Tibial nerve (tissue), 4 donors: ENCODE results near the gene ETV4. TPM values are rescaled to one million over a fixed set of nuclear protein-coding genes. Genes with fewer than 3 reads are reported as not detected.
A peak's percentile ranks its signal among the peaks of the same experiment; 100 is the strongest.

Source experiments
- DNase-seq, 2 donors: peaks; one replicate each; pipeline ENCODE4 v3.0.0-alpha.2; 2019; ENCODE audit warnings: low spot score in 2 of 2
- H3K27ac ChIP-seq, 4 donors: fragments of 200-600 bp; sonication (generic) in 3 of 4; one replicate each; pipeline ENCODE4 v1.5.1; 2017 to 2019; ENCODE audit warnings: mild to moderate bottlenecking in 1 of 4
- H3K27me3 ChIP-seq, 2 donors: fragments of 200-600 bp; sonication (generic) in 1 of 2; one replicate each; pipeline versions ENCODE4 v1.5.1 to v1.6.0; 2017 to 2019
- H3K36me3 ChIP-seq, 3 donors: fragments of 200-600 bp; sonication (generic); one replicate each; pipeline ENCODE4 v1.5.1; 2018 to 2019
- H3K4me1 ChIP-seq, 4 donors: fragments of 200-600 bp; sonication (generic) in 3 of 4; one replicate each; pipeline ENCODE4 v1.5.1; 2017 to 2019
- H3K4me3 ChIP-seq, 4 donors: fragments of 200-600 bp; sonication (generic) in 3 of 4; one replicate each; pipeline ENCODE4 v1.5.1; 2017 to 2019; ENCODE audit warnings: mild to moderate bottlenecking in 1 of 4, moderate library complexity in 1 of 4
- H3K9me3 ChIP-seq, 4 donors: fragments of 200-600 bp; sonication (generic) in 3 of 4; one replicate each; pipeline ENCODE4 v1.5.1; 2017 to 2019
- CTCF ChIP-seq, 5 experiments: fragments of 200-600 bp in 3 of 5; fragments of 450-650 bp in 2 of 5; sonication (generic) in 3 of 5; IDR thresholded peaks; one replicate each; pipeline ENCODE4 v1.5.1; 2016 to 2019; ENCODE audit warnings: antibody characterized with exemption in 5 of 5, mild to moderate bottlenecking in 3 of 5, moderate library complexity in 2 of 5
- EP300 ChIP-seq, 2 donors: sonication (generic); formaldehyde crosslinking; IDR thresholded peaks; one replicate each; pipeline ENCODE4 v1.6.1; 2017; ENCODE audit warnings: antibody characterized with exemption in 2 of 2, mild to moderate bottlenecking in 1 of 2
- POLR2A ChIP-seq, 2 donors: fragments of 450-650 bp; IDR thresholded peaks; one replicate each; pipeline ENCODE4 v1.6.1; 2017; ENCODE audit warnings: antibody characterized with exemption in 2 of 2, mild to moderate bottlenecking in 2 of 2, moderate library complexity in 2 of 2
- WGBS, 2 donors: methylation state at CpG; one replicate each; pipeline ENCODE4 v1.1.5; 2018; 5-methylcytosine and 5-hydroxymethylcytosine counted together
- total RNA-seq, 4 donors: library from RNA; depleted of rRNA; stranded (reverse); fragments of >200 nt; gene quantifications; one replicate each; pipeline ENCODE4 v1.1.0, GENCODE V29; 2016

ETV4 gene
- total RNA-seq, 4 donors from 2014 or later = 1.5 to 5.1 (median 3.8) TPM

- H3K9me3 ChIP-seq = no peaks in the 10 kb centered on the region
- H3K4me1 ChIP-seq = peaks cover 0 to 53% (median 17%) of the 10 kb centered on the region in 4 donors
- no peaks in the 10 kb centered on the region for H3K27me3 ChIP-seq
- no peaks in the 10 kb centered on the region for H3K36me3 ChIP-seq
- no peak overlapping the region for H3K4me3 ChIP-seq
- WGBS, 2 donors = 66 to 78% methylated on average over 4 of the region's 4 CpGs
- TF ChIP-seq EP300 (IDR thresholded peaks at IDR 0.05) = no peak
- TF ChIP-seq POLR2A (IDR thresholded peaks at IDR 0.05) = no peak
- no peak for TF ChIP-seq CTCF (IDR thresholded peaks at IDR 0.05)
- peak overlapping the region in 2 of 4 donors; percentile 19 to 57 for H3K27ac ChIP-seq
- DNase-seq = no peak
These were observed 35.5 kb upstream of the ETV4 start for GRCh38 chr17:43581613-43582012.

GRCh38 chr17:43581130-43581529 is 35.0 kb upstream of the ETV4 start:
- DNase-seq = no peak
- H3K9me3 ChIP-seq = no peaks in the 10 kb centered on the region
- no peaks in the 10 kb centered on the region for H3K36me3 ChIP-seq
- TF ChIP-seq CTCF (IDR thresholded peaks at IDR 0.05) (no peak), EP300 (IDR thresholded peaks at IDR 0.05) (no peak), POLR2A (IDR thresholded peaks at IDR 0.05) (no peak)
- H3K27ac ChIP-seq = peak overlapping the region in 2 of 4 donors; percentile 19 to 57
- H3K4me1 ChIP-seq = peaks cover 0 to 53% (median 17%) of the 10 kb centered on the region in 4 donors
- no peaks in the 10 kb centered on the region for H3K27me3 ChIP-seq
- H3K4me3 ChIP-seq = no peak overlapping the region
- WGBS, 2 donors = 43 to 59% methylated on average over 4 of the region's 4 CpGs

- no peak for DNase-seq
- TF ChIP-seq CTCF (IDR thresholded peaks at IDR 0.05) = no peak
- no peak for TF ChIP-seq POLR2A (IDR thresholded peaks at IDR 0.05)
- Histone ChIP-seq H3K27ac (peak overlapping the region in 2 of 4 donors; percentile 68 to 73), H3K4me1 (peaks cover 0 to 50% (median 17%) of the 10 kb centered on the region in 4 donors), H3K9me3 (no peaks in the 10 kb centered on the region), H3K4me3 (no peak overlapping the region), H3K27me3 (no peaks in the 10 kb centered on the region), H3K36me3 (no peaks in the 10 kb centered on the region)
- 79% methylated on average over 9 of the region's 9 CpGs for WGBS, 2 donors
These were observed 33.5 kb upstream of the ETV4 start for GRCh38 chr17:43579566-43580140.

- Histone ChIP-seq H3K4me3 (no peak overlapping the region), H3K36me3 (no peaks in the 10 kb centered on the region), H3K27me3 (no peaks in the 10 kb centered on the region), H3K9me3 (no peaks in the 10 kb centered on the region), H3K27ac (peak overlapping the region; percentile 0 to 73 (median 40)), H3K4me1 (peaks cover 0 to 50% (median 17%) of the 10 kb centered on the region in 4 donors)
- 28 to 35% methylated on average over 10 to 13 of the region's 13 CpGs for WGBS, 2 donors
- no peak for DNase-seq
- TF ChIP-seq POLR2A (IDR thresholded peaks at IDR 0.05) (no peak), EP300 (IDR thresholded peaks at IDR 0.05) (no peak), CTCF (IDR thresholded peaks at IDR 0.05) (no peak)
These were observed 32.8 kb upstream of the ETV4 start for GRCh38 chr17:43578699-43579565.

GRCh38 chr17:43578404-43578698 is 32.2 kb upstream of the ETV4 start:
- no peak overlapping the region for H3K4me3 ChIP-seq
- DNase-seq = no peak
- no peaks in the 10 kb centered on the region for H3K9me3 ChIP-seq
- H3K36me3 ChIP-seq = no peaks in the 10 kb centered on the region
- WGBS, 2 donors = 62 to 78% methylated on average over 1 of the region's 1 CpG
- H3K27me3 ChIP-seq = no peaks in the 10 kb centered on the region
- peak overlapping the region; percentile 0 to 73 (median 40) for H3K27ac ChIP-seq
- TF ChIP-seq CTCF (IDR thresholded peaks at IDR 0.05) = no peak
- no peak for TF ChIP-seq POLR2A (IDR thresholded peaks at IDR 0.05)
- no peak for TF ChIP-seq EP300 (IDR thresholded peaks at IDR 0.05)
- peaks cover 0 to 50% (median 17%) of the 10 kb centered on the region in 4 donors for H3K4me1 ChIP-seq
